ENCODE data around the gene ARL4D.
A peak's percentile ranks its signal among the peaks of the same experiment; 100 is the strongest.
"Not testable (repeated sequence)": the region's sequence is repeated elsewhere in the genome, so short reads cannot be mapped to it uniquely, and the experiment has no call there.

ARL4D gene, protein sequence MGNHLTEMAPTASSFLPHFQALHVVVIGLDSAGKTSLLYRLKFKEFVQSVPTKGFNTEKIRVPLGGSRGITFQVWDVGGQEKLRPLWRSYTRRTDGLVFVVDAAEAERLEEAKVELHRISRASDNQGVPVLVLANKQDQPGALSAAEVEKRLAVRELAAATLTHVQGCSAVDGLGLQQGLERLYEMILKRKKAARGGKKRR

GRCh38 chr17:43398724-43399595, at the start of gene ARL4D:
Gene ARL4D, plus strand, starts transcription at chr17:43398993. Its CDS starts 740 bp downstream, at chr17:43399733.
- DNase-seq (ENCODE audit: low read depth in 3 of 3) = peak; percentile 67 to 80 (median 79)

DNA sequence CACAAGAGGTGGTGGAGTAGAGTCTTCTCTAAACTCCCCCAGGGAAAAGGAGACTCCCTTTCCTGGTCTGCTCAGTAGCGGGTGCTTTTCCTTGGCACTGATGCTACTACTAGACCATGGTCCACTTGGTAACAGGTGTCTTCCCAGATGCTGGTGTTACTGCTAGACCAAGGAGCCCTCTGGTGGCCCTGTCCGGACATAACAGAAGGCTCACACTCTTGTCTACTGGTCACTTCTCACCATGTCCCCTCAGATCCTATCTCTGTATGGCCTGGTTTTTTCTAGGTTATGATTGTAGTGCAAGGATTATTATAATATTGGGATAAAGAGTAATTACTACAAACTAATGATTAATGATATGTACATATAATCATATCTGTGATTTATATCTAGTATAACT, 49.7 kb upstream of the ARL4D start:
- DNase-seq (ENCODE audit: low read depth in 3 of 3) = no peak

DNA sequence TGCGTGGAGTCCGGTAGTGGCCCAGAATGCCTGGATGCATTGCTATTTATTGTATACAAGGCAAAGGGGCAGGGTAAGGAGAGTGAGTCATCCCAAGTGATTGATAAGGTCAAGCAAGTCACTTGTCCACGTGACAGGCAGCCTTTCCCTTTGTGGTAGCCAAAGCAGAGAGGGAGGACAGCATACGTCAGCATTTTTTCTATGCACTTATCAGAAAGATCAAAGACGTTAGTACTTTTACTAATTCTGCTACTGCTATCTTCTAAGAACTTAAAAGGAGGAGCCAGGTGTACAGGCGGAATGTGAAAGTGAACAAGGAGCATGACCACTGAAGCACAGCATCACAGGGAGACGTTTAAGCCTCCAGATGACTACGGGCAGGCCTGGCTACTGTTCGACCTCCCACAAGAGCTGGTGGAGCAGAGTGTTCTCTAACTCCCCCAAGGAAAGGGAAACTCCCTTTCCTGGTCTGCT, 47.9 kb upstream of the ARL4D start:
- DNase-seq (ENCODE audit: low read depth in 3 of 3) = no peak

- DNase-seq (ENCODE audit: low read depth in 3 of 3) = no peak
Measured at GRCh38 chr17:43351691-43352090, 47.1 kb upstream of the ARL4D start.

DNA sequence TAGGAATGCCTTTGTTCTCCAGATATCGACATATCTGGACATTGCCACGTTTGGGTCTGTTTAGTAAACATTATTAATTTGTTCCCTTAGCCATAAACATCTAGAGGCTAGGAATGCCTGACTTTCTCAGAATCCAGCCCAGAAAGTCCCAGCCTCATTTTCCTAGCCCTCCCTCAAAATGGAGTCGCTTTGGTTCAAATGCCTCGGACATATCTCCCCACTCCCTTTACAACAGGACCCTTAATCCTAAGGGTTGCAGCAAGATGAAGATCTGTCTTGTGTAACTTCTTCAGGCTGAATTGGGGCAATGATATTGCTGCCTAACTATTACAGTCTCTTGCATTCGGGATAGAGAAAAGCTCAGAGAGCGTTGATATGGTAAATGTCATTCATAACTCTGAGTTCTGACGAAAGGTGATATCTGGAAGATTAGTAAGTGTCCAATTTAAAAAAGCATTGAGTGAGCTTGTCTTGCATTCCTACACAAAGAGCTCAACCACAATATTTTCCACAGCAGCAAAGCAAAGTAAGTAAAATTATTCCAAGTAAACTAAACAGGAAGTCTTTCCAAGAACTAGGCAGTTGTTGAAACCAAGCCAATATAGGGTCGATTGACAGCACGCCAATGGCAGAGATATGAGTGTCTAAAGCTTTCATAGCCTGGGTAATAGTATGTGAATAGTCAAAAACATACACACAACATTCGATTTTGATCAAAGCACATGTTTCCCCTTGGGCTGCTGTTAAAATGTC, 46.0 kb upstream of the ARL4D start:
- no peak for DNase-seq (ENCODE audit: low read depth in 3 of 3)

DNA sequence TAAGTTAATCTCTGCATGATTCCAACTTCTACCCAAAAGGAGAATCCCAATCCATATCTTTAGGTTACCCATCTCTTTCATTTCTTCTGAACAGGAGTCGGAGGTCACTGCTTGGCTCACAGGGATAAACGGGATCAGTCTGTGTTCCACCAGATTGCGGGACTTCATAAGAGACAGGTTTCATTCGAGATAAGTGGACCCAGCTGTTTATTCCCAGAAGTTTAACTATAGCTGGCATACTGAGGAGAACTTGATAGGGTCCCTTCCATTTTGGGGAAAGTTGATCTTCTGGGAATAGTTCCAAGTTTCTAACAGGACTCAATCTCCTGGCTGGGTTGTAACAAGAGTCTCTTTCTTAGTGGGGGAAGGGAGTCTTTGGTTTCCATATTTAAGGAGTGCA, 45.4 kb upstream of the ARL4D start:
- no peak for DNase-seq (ENCODE audit: low read depth in 3 of 3)

GRCh38 chr17:43354371-43354770, 44.4 kb upstream of the ARL4D start:
- DNase-seq (ENCODE audit: low read depth in 3 of 3) = no peak

- no peak for DNase-seq (ENCODE audit: low read depth in 3 of 3)
Measured at GRCh38 chr17:43356450-43356849, 42.3 kb upstream of the ARL4D start.

GRCh38 chr17:43356999-43357398, 41.8 kb upstream of the ARL4D start:
- no peak for DNase-seq (ENCODE audit: low read depth in 3 of 3)

DNA sequence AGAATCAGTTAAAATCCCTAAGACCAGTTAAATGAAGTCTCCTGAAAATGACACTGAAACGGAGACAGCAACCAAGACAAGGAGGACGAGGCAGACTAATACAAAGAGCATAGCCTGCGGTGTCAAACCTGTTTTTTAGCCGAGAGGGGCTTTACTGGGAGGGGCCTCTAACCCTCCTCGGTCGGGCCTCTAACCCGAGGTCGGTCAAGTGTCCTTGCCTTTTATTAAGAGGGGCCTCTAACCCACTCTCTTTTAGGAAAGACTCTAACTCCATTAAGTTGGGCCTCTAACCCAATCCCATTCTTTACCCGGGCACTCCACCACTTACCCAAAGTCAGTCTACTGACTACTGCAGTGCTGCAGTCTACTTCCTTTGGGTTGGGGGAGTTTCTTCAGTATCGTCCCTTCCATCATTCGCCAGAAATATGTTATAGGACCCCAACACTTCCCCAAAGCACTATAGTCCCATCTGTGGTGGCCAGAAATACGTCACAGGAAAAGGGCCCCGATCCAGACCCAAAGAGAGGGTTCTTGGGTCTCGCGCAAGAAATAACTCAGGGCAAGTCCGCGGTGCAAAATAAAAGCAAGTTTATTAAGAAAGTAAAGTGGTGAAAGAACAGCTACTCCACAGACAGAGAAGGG, 39.2 kb upstream of the ARL4D start:
- DNase-seq (ENCODE audit: low read depth in 3 of 3) = no peak

DNA sequence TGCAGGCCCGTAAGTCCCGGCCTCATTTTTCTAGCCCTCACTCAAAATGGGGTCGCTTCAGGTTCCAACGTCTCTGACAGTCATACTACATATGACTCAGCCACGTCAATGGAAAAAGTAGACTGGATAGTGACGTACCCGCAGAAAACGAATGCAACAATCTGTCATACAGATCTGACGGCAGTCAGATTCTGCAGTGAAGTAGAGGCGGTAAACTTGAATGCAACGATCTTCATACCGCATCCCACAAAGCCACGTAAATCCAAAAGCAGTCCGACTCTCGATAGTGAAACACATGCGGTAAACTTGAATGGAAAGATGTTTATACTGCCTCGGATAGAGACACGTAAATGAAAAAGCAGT, 38.4 kb upstream of the ARL4D start:
- peak; percentile 56 to 76 (median 60) for DNase-seq (ENCODE audit: low read depth in 3 of 3)

DNA sequence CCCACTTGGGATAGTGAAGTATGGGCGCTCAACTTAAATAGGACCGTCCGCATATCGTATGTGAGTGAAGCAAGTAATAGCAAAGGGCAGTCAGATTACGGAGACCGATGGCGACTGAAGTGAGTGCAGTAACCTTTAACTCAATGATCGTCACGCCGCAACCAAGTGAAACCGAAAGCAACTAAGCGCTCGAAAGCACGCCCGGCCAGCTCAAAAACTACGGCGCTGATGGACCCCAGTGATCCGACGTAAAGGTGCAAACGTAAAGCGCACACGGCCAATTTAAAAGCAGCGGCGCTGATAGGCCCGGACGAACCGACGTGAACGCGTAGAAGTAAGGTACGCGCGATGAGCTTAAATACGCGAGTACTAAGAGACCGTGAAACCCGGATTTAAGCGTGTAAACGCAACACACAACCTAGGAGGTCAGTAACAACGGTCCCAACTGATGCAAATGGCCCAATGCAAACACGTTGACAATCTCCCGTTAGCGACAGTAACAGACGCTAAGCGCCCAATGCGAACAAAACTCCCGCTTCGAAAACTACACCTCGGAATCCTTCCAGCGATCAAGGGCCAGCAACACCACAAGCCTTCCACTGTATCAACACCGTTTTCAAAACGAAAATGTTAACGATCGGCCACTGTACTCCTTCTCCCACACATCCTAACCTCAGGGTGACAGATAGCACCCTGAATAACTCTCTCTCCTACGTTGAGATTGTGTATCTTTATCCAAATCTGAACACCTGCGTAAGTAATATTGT, 37.9 kb upstream of the ARL4D start:
- DNase-seq (ENCODE audit: low read depth in 3 of 3) = peak; percentile 82 to 89 (median 86)

DNA sequence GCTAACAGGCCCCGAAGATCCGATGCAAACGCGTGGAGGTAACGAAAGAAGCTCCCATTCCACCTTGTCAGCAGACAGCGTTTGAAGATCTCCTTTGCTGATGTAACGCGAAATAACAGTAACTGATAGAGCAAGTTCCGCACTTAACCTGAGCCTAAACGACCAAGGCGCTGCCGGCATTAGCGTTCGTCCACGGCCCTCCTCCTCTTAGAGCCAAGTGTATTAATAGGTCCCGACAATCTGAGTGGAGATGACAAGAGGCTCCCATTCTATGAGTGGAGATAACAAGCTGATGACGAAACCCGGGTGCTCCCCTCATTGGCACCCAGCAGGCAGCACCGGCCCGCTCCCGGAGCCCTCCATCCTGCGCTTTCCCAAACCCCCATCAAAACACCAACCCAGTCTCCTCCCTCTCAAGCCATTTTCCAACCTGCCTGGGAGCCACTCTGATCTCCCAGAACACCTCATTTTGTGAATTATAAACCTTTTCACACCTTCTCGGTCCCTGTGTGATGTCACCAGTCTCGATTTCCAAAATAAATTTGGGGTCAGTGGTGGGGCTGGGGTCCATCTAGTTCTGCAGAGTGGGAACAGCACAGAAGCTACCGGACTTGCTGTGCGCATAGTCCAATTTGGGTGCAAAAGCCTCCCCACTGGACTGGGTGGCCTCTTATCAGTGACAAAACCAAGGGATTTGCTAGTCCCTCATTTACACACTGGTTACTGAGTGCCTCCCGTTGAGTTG, 35.4 kb upstream of the ARL4D start:
- no peak for DNase-seq (ENCODE audit: low read depth in 3 of 3)

DNA sequence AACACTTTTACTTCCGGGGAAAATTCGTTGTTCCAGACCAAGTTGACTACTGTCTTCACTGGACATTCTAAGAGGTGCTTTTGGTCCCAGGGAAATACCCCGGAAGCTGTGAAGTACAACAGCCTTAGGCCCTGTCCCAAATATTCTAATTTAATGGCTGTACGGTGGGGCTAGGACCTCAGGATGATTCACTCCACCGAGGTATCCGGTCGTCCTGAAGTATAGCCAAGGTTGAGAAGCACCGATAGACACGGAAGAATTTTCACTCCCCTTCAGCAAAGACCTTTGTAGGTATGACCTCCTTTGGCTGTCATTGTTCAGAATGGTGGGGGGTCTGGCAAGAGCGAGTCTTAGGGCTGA, 34.9 kb upstream of the ARL4D start:
- no peak for DNase-seq (ENCODE audit: low read depth in 3 of 3)

DNA sequence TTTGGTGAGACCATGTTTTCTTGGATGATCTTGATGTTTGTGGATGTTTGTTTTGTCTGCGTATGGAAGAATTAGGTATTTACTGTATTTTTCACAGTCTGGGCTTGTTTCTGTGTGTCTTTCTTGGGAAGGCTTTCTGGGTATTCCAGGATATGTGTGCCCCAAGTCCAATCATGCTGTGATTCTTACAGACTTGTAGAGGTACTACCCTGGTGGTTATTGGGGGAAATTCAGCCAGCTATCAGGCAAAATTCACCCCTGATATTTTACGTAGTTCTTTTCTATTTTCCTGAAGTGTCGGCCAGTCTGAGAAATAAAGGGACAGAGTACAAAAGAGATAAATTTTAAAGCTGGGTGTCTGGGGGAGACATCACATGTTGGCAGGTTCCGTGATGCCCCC, 33.4 kb upstream of the ARL4D start:
- no peak for DNase-seq (ENCODE audit: low read depth in 3 of 3)

- not testable (repeated sequence) for DNase-seq (ENCODE audit: low read depth in 3 of 3)
Measured at GRCh38 chr17:43365921-43366320, 32.9 kb upstream of the ARL4D start.

DNA sequence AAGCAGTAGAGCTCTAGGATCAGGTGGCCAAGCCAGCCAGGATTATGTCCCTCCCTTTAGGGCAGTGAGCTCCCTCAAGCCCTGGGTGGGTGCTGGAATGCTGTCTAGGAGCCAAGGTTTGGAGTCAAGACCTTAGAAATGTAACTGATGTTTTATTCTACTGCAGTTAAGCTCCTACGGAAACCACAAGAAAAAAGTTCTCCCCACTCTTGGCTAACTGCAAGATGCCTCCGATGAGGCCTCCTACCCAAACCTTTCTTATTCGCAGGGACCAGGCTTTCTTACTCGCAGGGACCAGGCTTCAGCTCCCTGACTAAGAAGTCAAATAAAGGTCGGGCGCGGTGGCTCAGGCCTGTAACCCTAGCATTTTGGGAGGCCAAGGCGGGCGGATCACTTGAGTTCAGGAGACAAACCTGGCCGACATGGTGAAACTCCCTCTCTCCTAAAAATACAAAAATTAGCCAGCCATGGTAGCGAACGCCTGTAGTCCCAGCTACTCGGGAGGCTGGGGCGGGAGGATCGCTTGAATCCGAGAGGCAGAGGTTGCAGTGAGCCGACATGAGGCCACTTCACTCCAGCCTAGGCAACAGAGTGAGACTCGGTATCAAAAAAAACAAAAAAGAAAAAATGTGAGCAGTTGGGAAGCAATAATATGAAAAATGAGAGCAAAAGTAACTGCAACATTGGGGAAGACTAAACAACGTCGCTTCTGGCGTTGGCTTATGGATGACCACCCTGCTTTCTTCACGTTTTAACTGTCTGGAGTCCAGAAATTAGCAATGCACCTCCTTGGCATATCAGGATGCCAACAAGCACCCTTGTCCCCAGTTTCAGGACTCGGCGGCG, 31.7 kb upstream of the ARL4D start:
- no peak for DNase-seq (ENCODE audit: low read depth in 3 of 3)

DNA sequence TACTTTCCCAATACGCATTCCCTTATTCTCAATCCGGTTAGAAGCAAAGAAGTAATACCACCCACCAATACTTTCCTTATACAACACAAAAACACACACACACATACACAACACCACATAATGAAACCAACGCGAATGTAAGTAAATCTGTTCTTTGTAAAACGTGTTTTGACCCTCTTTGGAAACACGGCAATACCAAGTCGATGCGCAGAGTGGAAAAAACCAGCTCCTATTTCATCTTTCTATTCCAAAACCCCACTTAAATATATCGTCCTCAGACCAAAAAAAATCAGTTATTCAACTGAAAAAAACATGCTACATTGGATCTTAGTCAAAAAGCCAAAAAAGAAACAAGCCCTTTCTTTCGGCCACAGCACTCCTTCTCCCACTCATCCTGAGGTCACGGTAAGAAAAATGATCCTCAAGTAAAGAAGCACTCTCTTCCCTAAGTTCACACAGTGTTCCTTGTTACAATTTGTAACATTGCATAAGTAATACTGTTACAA, 31.0 kb upstream of the ARL4D start:
- peak in 2 of 3 experiments; percentile 19 to 45 for DNase-seq (ENCODE audit: low read depth in 3 of 3)

GRCh38 chr17:43368740-43369506, 29.9 kb upstream of the ARL4D start:
- DNase-seq (ENCODE audit: low read depth in 3 of 3) = peak; percentile 41 to 63 (median 47)

All from stimulated activated CD4-positive, alpha-beta T cell treated with anti-CD3 and anti-CD28 coated beads, TNF-alpha, amount 100 ng/mL, for 24 hours (primary cell).